HCT116 (cell line): Measurements from ENCODE around the gene DNAJC1. TPM values are rescaled to one million over a fixed set of nuclear protein-coding genes. Genes with fewer than 3 reads are reported as not detected.

ENCODE experiments used
- ATAC-seq: fragments of 200-7000 bp; cut with Tn5 transposase; 2 replicates; pipeline ENCODE4 v1.9.1; 2020; ENCODE audit warnings: mild to moderate bottlenecking, moderate library complexity
- BruUV-seq: library from RNA; stranded (reverse); fragments of 400-500 nt; replicated peaks from 2 replicates; lab custom pipeline; 2021; lab: Mats Ljungman, UMichigan
- CTCF ChIA-PET: fragments of 300-600 bp; sonication (Branson Sonifier 250); formaldehyde crosslinking; loops from one replicate; lab custom pipeline; 2021; ENCODE audit warnings: antibody characterized with exemption; lab: Charles Lee
- POLR2A ChIA-PET: fragments of 300-600, 350-600 bp; sonication (Branson Sonifier 250); formaldehyde crosslinking; loops from one replicate; lab custom pipeline; 2021; ENCODE audit warnings: antibody characterized with exemption; lab: Charles Lee
- RAD21 ChIA-PET, 2 experiments: fragments of 300-600 bp; sonication (Branson Sonifier 250); formaldehyde crosslinking; loops; one replicate each; lab custom pipeline; 2023; ENCODE audit warnings: low total read pairs in 2 of 2; ENCODE audit not compliant: uncharacterized antibody in 2 of 2, unreplicated experiment in 2 of 2, low non-redundant PET in 1 of 2; lab: Charles Lee
- DNase-seq: peaks from one replicate; pipeline ENCODE4 v3.0.0-alpha.2; 2010; ENCODE audit warnings: low read depth, low spot score
- H2AFZ ChIP-seq: fragments of 200-600 bp; shearing (Covaris generic), sonication (generic); 2 replicates; pipeline ENCODE4 v1.6.1; 2017; ENCODE audit warnings: low read depth, mixed run types, mixed read lengths, antibody characterized with exemption, low read length; ENCODE audit not compliant: poor library complexity, severe bottlenecking
- H3K27ac ChIP-seq: 2 replicates; pipeline ENCODE4 v1.5.1; 2012; ENCODE audit warnings: low read depth, low read length
- H3K27me3 ChIP-seq: fragments of 200-600 bp; sonication (generic); 2 replicates; pipeline ENCODE4 v1.6.1; 2016; ENCODE audit warnings: mixed run types, low read length, mixed read lengths; ENCODE audit not compliant: insufficient read depth
- H3K36me3 ChIP-seq, 2 experiments: fragments of 200-500 bp in 1 of 2; fragments of 200-600 bp in 1 of 2; sonication (Bioruptor generic) in 1 of 2; sonication (generic) in 1 of 2; 2 replicates each; pipeline versions ENCODE4 v1.5.1 to v1.6.1; 2014 to 2016; ENCODE audit warnings: low read length in 2 of 2, inconsistent platforms in 1 of 2, mixed read lengths in 1 of 2, mixed run types in 1 of 2; ENCODE audit not compliant: insufficient read depth in 2 of 2, control insufficient read depth in 1 of 2
- H3K4me1 ChIP-seq, 2 experiments: fragments of 200-600 bp in 1 of 2; sonication (generic) in 1 of 2; 2 replicates each; pipeline versions ENCODE4 v1.5.1 to v1.6.1; 2012 to 2017; ENCODE audit warnings: low read length in 2 of 2, inconsistent platforms in 1 of 2, mild to moderate bottlenecking in 1 of 2, mixed read lengths in 1 of 2, mixed run types in 1 of 2, moderate library complexity in 1 of 2; ENCODE audit not compliant: insufficient read depth in 2 of 2, control insufficient read depth in 1 of 2
- H3K4me2 ChIP-seq: fragments of 200-600 bp; sonication (generic); 2 replicates; pipeline ENCODE4 v1.6.1; 2017; ENCODE audit warnings: mixed run types, low read length, mixed read lengths
- H3K4me3 ChIP-seq, 2 experiments: fragments of 200-600 bp in 1 of 2; sonication (generic) in 1 of 2; replicated peaks in 1 of 2; 2 replicates each; pipeline ENCODE4 v1.5.1; 2011 to 2016; ENCODE audit warnings: low read length in 2 of 2, control low read depth in 1 of 2, low read depth in 1 of 2, mild to moderate bottlenecking in 1 of 2, mixed read lengths in 1 of 2, mixed run types in 1 of 2
- H3K79me2 ChIP-seq: fragments of 200-600 bp; sonication (generic); 2 replicates; pipeline ENCODE4 v1.6.1; 2017; ENCODE audit warnings: mild to moderate bottlenecking, mixed run types, low read length, moderate library complexity, mixed read lengths; ENCODE audit not compliant: insufficient read depth
- H3K9ac ChIP-seq: fragments of 200-600 bp; sonication (generic); 2 replicates; pipeline ENCODE4 v1.6.1; 2016; ENCODE audit warnings: low read length, mixed read lengths
- H3K9me2 ChIP-seq: fragments of 200-600 bp; sonication (generic), shearing (Covaris generic); 2 replicates; pipeline ENCODE4 v1.6.1; 2017; ENCODE audit warnings: mixed run types, mild to moderate bottlenecking, moderate library complexity; ENCODE audit not compliant: insufficient read depth
- H3K9me3 ChIP-seq, 2 experiments: fragments of 200-500 bp in 1 of 2; fragments of 200-600 bp in 1 of 2; sonication (Bioruptor generic) in 1 of 2; sonication (generic) in 1 of 2; 2 replicates each; pipeline ENCODE4 v1.6.1; 2014 to 2017; ENCODE audit warnings: low read length in 2 of 2, mixed read lengths in 2 of 2, inconsistent platforms in 1 of 2, low read depth in 1 of 2, mild to moderate bottlenecking in 1 of 2, mixed run types in 1 of 2, moderate library complexity in 1 of 2; ENCODE audit not compliant: control insufficient read depth in 1 of 2, insufficient read depth in 1 of 2
- H4K20me1 ChIP-seq: fragments of 200-600 bp; sonication (generic), shearing (Covaris generic); 2 replicates; pipeline ENCODE4 v1.6.1; 2017; ENCODE audit warnings: mixed run types, mild to moderate bottlenecking, moderate library complexity; ENCODE audit not compliant: insufficient read depth
- CTCF ChIP-seq, 3 experiments: fragments of 200-600 bp in 1 of 3; sonication (generic) in 1 of 3; IDR thresholded peaks in 2 of 3; conservative IDR thresholded peaks in 1 of 3; 2 replicates each; pipeline ENCODE4 v1.5.1; 2012 to 2017; ENCODE audit warnings: low read depth in 2 of 3, low read length in 2 of 3, antibody characterized with exemption in 1 of 3, borderline replicate concordance in 1 of 3, control low read depth in 1 of 3, mild to moderate bottlenecking in 1 of 3, mixed read lengths in 1 of 3, mixed run types in 1 of 3, moderate library complexity in 1 of 3; ENCODE audit not compliant: insufficient read depth in 1 of 3
- EGR1 ChIP-seq: IDR thresholded peaks from 2 replicates; pipeline ENCODE4 v1.6.1; 2012; ENCODE audit warnings: low read depth
- ELF1 ChIP-seq: IDR thresholded peaks from 2 replicates; pipeline ENCODE4 v1.6.1; 2012; ENCODE audit warnings: low read depth, borderline replicate concordance
- EZH2 ChIP-seq: fragments of 200-600 bp; sonication (generic); IDR thresholded peaks from 2 replicates; pipeline ENCODE4 v1.6.1; 2017; ENCODE audit warnings: antibody characterized with exemption, mixed run types
- FOSL1 ChIP-seq: IDR thresholded peaks from 2 replicates; pipeline ENCODE4 v1.6.1; 2012; ENCODE audit warnings: low read depth
- JUND ChIP-seq: IDR thresholded peaks from 2 replicates; pipeline ENCODE4 v1.6.1; 2012
- MAX ChIP-seq: IDR thresholded peaks from 2 replicates; pipeline ENCODE4 v1.6.1; 2012
- POLR2AphosphoS5 ChIP-seq: IDR thresholded peaks from 2 replicates; pipeline ENCODE4 v1.6.1; 2011; ENCODE audit warnings: mild to moderate bottlenecking, low read depth, low read length, moderate library complexity
- REST ChIP-seq: IDR thresholded peaks from 2 replicates; pipeline ENCODE4 v1.6.1; 2012; ENCODE audit warnings: low read depth
- SP1 ChIP-seq: IDR thresholded peaks from 2 replicates; pipeline ENCODE4 v1.6.1; 2012; ENCODE audit warnings: low read depth
- TCF7L2 ChIP-seq: IDR thresholded peaks from 2 replicates; pipeline ENCODE4 v1.7.0; 2011; ENCODE audit warnings: borderline replicate concordance, inconsistent platforms; ENCODE audit not compliant: insufficient read depth, insufficient read length; ENCODE audit errors: extremely low read depth
- ZNF274 ChIP-seq: fragments of 200-500 bp; sonication (Bioruptor generic); IDR thresholded peaks from 2 replicates; pipeline ENCODE4 v1.6.1; 2014; ENCODE audit warnings: mild to moderate bottlenecking, low read depth, low read length, inconsistent platforms
- intact Hi-C: fragments of 100-400 bp; cut with micrococcal nuclease; formaldehyde crosslinking; loops from 2 replicates; pipeline ENCODE4 v1.10.0; 2022
- total RNA-seq: library from RNA; stranded (reverse); gene quantifications from one replicate; pipeline ENCODE4 v1.2.1, GENCODE V29; 2021; ENCODE audit not compliant: unreplicated experiment

DNAJC1 gene
- total RNA-seq, 1 experiment from 2014 or later = 17.9 TPM

- no peaks in the 10 kb centered on the region for H3K27me3 ChIP-seq
- no peak for ATAC-seq
- ChIA-PET RAD21 (no interaction called here), CTCF (no interaction called here), POLR2A (no interaction called here)
- DNase-seq = no peak
- BruUV-seq = no TSS peak
- H3K36me3 ChIP-seq = no peaks in the 10 kb centered on the region
- H3K4me1 ChIP-seq = peaks cover 0 to 4% of the 10 kb centered on the region in 2 experiments; a peak in 1 of 4 replicates
- no peak overlapping the region for H3K27ac ChIP-seq
- TF ChIP-seq ELF1 (no peak), CTCF (IDR thresholded peaks at IDR 0.05 in 2 of 3, conservative IDR thresholded peaks at IDR 0.05 in 1 of 3; ENCODE audit: borderline replicate concordance in 1 of 3, insufficient read depth in 1 of 3, low read depth in 2 of 3, low read length in 2 of 3) (no peak)
- no peak overlapping the region for H2AFZ ChIP-seq
- H3K9me2 ChIP-seq = no peaks in the 10 kb centered on the region
- no peaks in the 10 kb centered on the region for H4K20me1 ChIP-seq
- H3K9me3 ChIP-seq = no peaks in the 10 kb centered on the region
- no peak overlapping the region for H3K4me3 ChIP-seq
- H3K4me2 ChIP-seq = no peak overlapping the region
- no peaks in the 10 kb centered on the region for H3K79me2 ChIP-seq
- no peak overlapping the region for H3K9ac ChIP-seq
- intact Hi-C loops = no loop called here
Measured at GRCh38 chr10:21759232-21759631, 244.3 kb downstream of the DNAJC1 start.

- RAD21 ChIA-PET = no interaction called here
- no peaks in the 10 kb centered on the region for H3K27me3 ChIP-seq
- intact Hi-C loops = no loop called here
- no peaks in the 10 kb centered on the region for H3K9me2 ChIP-seq
- H3K4me2 ChIP-seq = no peak overlapping the region
- H3K4me3 ChIP-seq = no peak overlapping the region
- DNase-seq (no peak), ATAC-seq (no peak)
- H3K79me2 ChIP-seq = no peaks in the 10 kb centered on the region
- H3K36me3 ChIP-seq = no peaks in the 10 kb centered on the region
- H2AFZ ChIP-seq = no peak overlapping the region
- peaks cover 0 to 4% of the 10 kb centered on the region in 2 experiments; a peak in 1 of 4 replicates for H3K4me1 ChIP-seq
- H4K20me1 ChIP-seq = no peaks in the 10 kb centered on the region
- no peaks in the 10 kb centered on the region for H3K9me3 ChIP-seq
- H3K27ac ChIP-seq = no peak overlapping the region
- POLR2A ChIA-PET = no interaction called here
- BruUV-seq = no TSS peak
- no peak overlapping the region for H3K9ac ChIP-seq
- CTCF ChIA-PET = no interaction called here
- TF ChIP-seq FOSL1 (no peak), TCF7L2 (no peak), SP1 (no peak), EGR1 (no peak), ELF1 (no peak), POLR2AphosphoS5 (no peak), MAX (no peak), JUND (no peak), CTCF (IDR thresholded peaks at IDR 0.05 in 2 of 3, conservative IDR thresholded peaks at IDR 0.05 in 1 of 3; ENCODE audit: borderline replicate concordance in 1 of 3, insufficient read depth in 1 of 3, low read depth in 2 of 3, low read length in 2 of 3) (no peak), REST (no peak), ZNF274 (no peak), EZH2 (no peak)
Measured at GRCh38 chr10:21758696-21759095, 244.8 kb downstream of the DNAJC1 start.
